HUES6 (cell line): ENCODE data around the gene ANKH.

Experiments
- H3K27ac ChIP-seq: 2 replicates; pipeline ENCODE4 v1.7.0; 2013; ENCODE audit warnings: low read depth, mild to moderate bottlenecking, low read length, inconsistent platforms
- H3K27me3 ChIP-seq: 2 replicates; pipeline ENCODE4 v1.6.1; 2013; ENCODE audit warnings: low read length; ENCODE audit not compliant: control insufficient read depth, insufficient read depth
- H3K36me3 ChIP-seq: 2 replicates; pipeline ENCODE4 v1.6.1; 2013; ENCODE audit warnings: low read length; ENCODE audit not compliant: control insufficient read depth, insufficient read depth
- H3K4me1 ChIP-seq: 2 replicates; pipeline ENCODE4 v1.6.1; 2013; ENCODE audit warnings: low read length; ENCODE audit not compliant: control insufficient read depth, insufficient read depth
- H3K4me3 ChIP-seq: 2 replicates; pipeline ENCODE4 v1.5.1; 2013; ENCODE audit warnings: low read depth, low read length
- H3K9ac ChIP-seq: one replicate; pipeline ENCODE4 v1.6.1; 2013; ENCODE audit warnings: mild to moderate bottlenecking, low read length
- H3K9me3 ChIP-seq: 2 replicates; pipeline ENCODE4 v1.6.1; 2013; ENCODE audit warnings: low read depth, low read length; ENCODE audit not compliant: control insufficient read depth, insufficient read depth

Gene ANKH

GRCh38 chr5:14679595-14679994, 192.0 kb downstream of the ANKH start:
- H3K36me3 ChIP-seq: peaks cover 43% of the 10 kb centered on the region

GRCh38 chr5:14678773-14679334, 192.7 kb downstream of the ANKH start:
- peaks cover 12% of the 10 kb centered on the region for H3K4me1 ChIP-seq
- no peaks in the 10 kb centered on the region for H3K9me3 ChIP-seq
- no peaks in the 10 kb centered on the region for H3K27me3 ChIP-seq
- H3K27ac ChIP-seq: no peak overlapping the region
- no peak overlapping the region for H3K9ac ChIP-seq
- peaks cover 36% of the 10 kb centered on the region for H3K36me3 ChIP-seq
- no peak overlapping the region for H3K4me3 ChIP-seq

More at GRCh38 chr5:14679595-14679994, 192.0 kb downstream of the ANKH start:
- Histone ChIP-seq H3K27ac (no peak overlapping the region), H3K4me3 (no peak overlapping the region), H3K9ac (no peak overlapping the region), H3K9me3 (no peaks in the 10 kb centered on the region), H3K4me1 (peaks cover 10% of the 10 kb centered on the region; the same call in 1 of the 2 replicates), H3K27me3 (no peaks in the 10 kb centered on the region)

GRCh38 chr5:14676320-14676719, 195.3 kb downstream of the ANKH start:
- Histone ChIP-seq H3K27me3 (no peaks in the 10 kb centered on the region), H3K9me3 (no peaks in the 10 kb centered on the region), H3K9ac (no peak overlapping the region), H3K27ac (no peak overlapping the region), H3K36me3 (peaks cover 21% of the 10 kb centered on the region), H3K4me3 (no peak overlapping the region), H3K4me1 (peaks cover 24% of the 10 kb centered on the region)

GRCh38 chr5:14675865-14676300, 195.7 kb downstream of the ANKH start:
- Histone ChIP-seq H3K36me3 (peaks cover 19% of the 10 kb centered on the region), H3K4me3 (no peak overlapping the region), H3K27me3 (no peaks in the 10 kb centered on the region), H3K27ac (no peak overlapping the region), H3K9ac (no peak overlapping the region), H3K4me1 (peaks cover 27% of the 10 kb centered on the region), H3K9me3 (no peaks in the 10 kb centered on the region)

- H3K4me1 ChIP-seq: peaks cover 29% of the 10 kb centered on the region
- H3K27ac ChIP-seq: no peak overlapping the region
- H3K9me3 ChIP-seq: no peaks in the 10 kb centered on the region
- no peak overlapping the region for H3K9ac ChIP-seq
- H3K36me3 ChIP-seq: peaks cover 15% of the 10 kb centered on the region
- H3K4me3 ChIP-seq: no peak overlapping the region
- H3K27me3 ChIP-seq: no peaks in the 10 kb centered on the region
Observed at GRCh38 chr5:14674983-14675854, 196.4 kb downstream of the ANKH start.

- H3K27me3 ChIP-seq: no peaks in the 10 kb centered on the region
- no peak overlapping the region for H3K9ac ChIP-seq
- H3K9me3 ChIP-seq: no peaks in the 10 kb centered on the region
- no peak overlapping the region for H3K4me3 ChIP-seq
- peaks cover 29% of the 10 kb centered on the region for H3K4me1 ChIP-seq
- H3K27ac ChIP-seq: no peak overlapping the region
- H3K36me3 ChIP-seq: peaks cover 4% of the 10 kb centered on the region; the same call in 1 of the 2 replicates
Observed at GRCh38 chr5:14673443-14673842, 198.1 kb downstream of the ANKH start.

- H3K36me3 ChIP-seq: no peaks in the 10 kb centered on the region
- H3K9ac ChIP-seq: no peak overlapping the region
- H3K27me3 ChIP-seq: no peaks in the 10 kb centered on the region
- H3K4me3 ChIP-seq: no peak overlapping the region
- peaks cover 29% of the 10 kb centered on the region for H3K4me1 ChIP-seq
- no peaks in the 10 kb centered on the region for H3K9me3 ChIP-seq
- H3K27ac ChIP-seq: no peak overlapping the region
Observed at GRCh38 chr5:14672484-14673394, 198.8 kb downstream of the ANKH start.

GRCh38 chr5:14672082-14672481, 199.5 kb downstream of the ANKH start:
- no peak overlapping the region for H3K27ac ChIP-seq
- peaks cover 29% of the 10 kb centered on the region for H3K4me1 ChIP-seq
- no peaks in the 10 kb centered on the region for H3K36me3 ChIP-seq
- H3K4me3 ChIP-seq: no peak overlapping the region
- H3K9ac ChIP-seq: no peak overlapping the region
- no peaks in the 10 kb centered on the region for H3K27me3 ChIP-seq
- H3K9me3 ChIP-seq: no peaks in the 10 kb centered on the region

- H3K9ac ChIP-seq: no peak overlapping the region
- H3K27me3 ChIP-seq: no peaks in the 10 kb centered on the region
- H3K27ac ChIP-seq: no peak overlapping the region
- no peaks in the 10 kb centered on the region for H3K36me3 ChIP-seq
- H3K4me1 ChIP-seq: peaks cover 29% of the 10 kb centered on the region
- no peaks in the 10 kb centered on the region for H3K9me3 ChIP-seq
- H3K4me3 ChIP-seq: no peak overlapping the region
Observed at GRCh38 chr5:14671414-14671813, 200.2 kb downstream of the ANKH start.

GRCh38 chr5:14669975-14670374, 201.6 kb downstream of the ANKH start:
- Histone ChIP-seq H3K4me1 (peaks cover 28% of the 10 kb centered on the region), H3K36me3 (no peaks in the 10 kb centered on the region), H3K9me3 (no peaks in the 10 kb centered on the region), H3K27me3 (peaks cover 2% of the 10 kb centered on the region; the same call in 1 of the 2 replicates), H3K4me3 (no peak overlapping the region), H3K9ac (no peak overlapping the region), H3K27ac (no peak overlapping the region)
